DLD1 (cell line): ENCODE results near the gene CACNG1.
"Not testable (repeated sequence)": the region's sequence is repeated elsewhere in the genome, so short reads cannot be mapped to it uniquely, and the experiment has no call there.

Experiments
- in situ Hi-C: cut with HindIII; loops from 2 replicates; pipeline ENCODE4 v1.10.0; 2017; ENCODE audit warnings: low sequenced_read_pairs

Gene CACNG1

DNA sequence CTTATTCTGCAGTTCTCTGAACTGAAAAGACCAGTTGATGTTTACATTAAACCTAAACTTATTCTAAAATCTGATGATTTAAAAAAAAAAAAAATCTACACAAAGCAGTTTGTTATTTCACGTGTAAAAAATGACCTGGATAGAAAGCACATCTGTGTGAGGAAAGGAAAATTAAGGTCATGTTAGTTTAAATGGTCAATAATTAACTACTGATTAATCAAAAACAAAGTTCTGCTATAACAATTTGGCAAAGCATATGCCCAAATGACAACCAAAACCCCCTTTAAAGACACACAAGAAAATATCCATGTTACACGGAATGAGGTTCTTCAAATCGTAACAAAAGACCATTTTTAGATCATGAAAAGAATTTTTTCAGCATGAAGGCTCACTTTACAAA, 30.4 kb downstream of the CACNG1 start:
- in situ Hi-C loops = no loop called here

DNA sequence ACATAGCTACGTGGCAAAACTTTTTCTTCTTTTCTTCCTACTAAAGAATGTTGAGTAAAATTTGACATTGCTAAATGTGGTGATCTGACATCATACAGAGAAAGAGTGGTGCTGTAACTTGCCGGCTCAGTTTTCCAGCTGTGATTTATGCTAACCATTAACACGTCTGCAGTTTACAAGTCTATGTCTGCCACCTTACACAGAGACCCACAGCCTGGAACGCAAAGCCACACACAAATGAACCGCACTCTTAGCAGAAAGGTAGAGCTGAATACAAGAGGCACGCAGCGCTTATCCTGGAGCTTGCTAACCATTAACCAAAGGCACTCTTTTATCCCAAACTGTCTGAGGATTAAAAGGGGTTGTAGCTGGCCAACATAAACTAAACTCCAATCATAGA, 31.9 kb downstream of the CACNG1 start:
- in situ Hi-C loops = no loop called here

DNA sequence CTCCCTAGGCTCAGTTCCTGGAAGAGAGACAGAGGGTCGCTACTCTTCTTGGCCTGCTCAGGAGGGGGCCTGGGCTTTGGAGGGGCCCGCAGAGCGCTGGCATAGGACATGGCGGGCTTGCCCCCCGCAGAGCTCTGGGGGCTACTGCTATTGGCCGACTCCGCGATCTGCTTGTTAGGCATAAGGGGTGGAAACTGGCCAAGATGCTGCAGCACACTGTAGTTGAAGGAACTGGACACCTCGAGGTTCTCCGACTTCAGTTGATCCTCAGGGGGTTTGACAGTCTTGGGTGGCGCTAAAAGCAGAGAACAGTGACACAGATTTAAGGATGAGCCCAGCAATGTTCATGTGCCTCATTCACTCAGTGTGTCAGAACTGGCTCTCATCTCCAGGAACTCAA, 33.9 kb downstream of the CACNG1 start:
- in situ Hi-C loops = no loop called here

DNA sequence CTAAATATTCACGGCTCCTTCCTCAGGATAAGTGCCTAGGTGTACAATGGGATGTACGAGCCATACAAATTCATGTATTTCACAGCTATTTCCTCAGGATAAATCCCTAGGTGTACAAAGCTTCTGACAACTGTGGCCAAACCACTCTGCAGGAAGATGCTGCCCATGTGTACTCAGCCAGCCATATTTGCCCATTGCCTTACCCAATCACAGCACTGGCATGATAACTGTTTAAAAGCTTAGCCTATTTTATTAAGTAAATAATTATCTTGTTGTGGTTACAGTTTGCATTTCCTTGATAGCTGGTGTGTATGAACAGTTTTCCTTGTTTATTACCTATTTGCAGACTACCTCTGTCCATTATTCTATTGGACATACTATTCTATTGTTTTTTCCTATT, 35.1 kb downstream of the CACNG1 start:
- in situ Hi-C loops = no loop called here

DNA sequence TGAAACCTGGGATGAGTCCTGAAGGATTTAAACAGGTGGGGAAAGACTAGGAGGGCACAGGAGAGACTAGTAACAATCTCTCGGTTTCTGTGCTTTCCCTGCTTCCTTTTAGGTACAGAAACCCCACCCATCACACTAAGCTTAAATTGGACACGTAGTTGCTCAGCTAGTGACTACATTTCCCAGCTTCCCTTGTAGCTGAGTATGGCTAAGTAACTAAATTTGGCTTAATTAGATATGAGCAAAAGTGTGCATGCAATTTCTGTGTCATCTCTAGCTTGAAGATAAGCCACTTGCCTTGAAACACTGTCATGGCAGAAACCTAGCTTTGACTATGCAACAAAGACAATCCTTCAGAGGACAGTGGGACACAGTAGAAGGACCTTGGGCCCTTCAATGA, 36.5 kb downstream of the CACNG1 start:
- in situ Hi-C loops = no loop called here

DNA sequence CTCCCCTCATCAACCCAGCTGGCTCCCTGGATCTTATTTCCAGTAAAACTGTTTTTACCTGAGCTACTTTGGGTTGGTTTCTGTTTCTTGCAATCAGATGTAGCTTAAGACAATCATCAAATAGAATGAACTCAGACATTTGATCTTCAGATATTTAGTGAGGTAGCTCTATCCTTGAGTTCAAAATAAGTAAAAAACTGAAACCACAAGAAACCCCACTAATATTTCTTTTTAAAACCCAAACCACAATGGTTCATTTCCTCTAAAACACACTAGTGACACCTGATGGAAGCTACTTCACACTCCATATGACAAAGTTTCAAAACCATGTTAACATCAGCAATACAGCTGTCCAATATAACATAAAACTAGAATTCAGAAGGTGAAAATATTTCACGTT, 37.8 kb downstream of the CACNG1 start:
- in situ Hi-C loops = no loop called here

DNA sequence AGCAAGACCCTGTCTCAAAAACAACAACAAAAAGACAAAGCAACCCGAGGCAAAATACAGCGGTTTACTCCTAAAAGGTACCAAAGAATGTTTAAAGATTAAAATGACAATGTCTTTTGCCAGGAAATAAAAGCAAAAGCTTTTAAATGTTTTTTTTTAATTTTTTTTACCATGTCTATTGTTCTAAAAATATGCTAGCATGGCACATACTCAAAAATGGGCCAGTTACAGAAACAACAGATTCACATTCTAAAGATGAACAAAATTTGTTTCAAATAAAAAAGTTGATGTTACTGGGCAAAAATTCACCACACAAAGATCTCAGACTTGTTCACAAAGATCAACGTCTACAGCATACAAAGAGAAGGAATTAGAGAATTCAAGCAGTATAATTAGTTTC, 41.1 kb downstream of the CACNG1 start:
- in situ Hi-C loops = no loop called here

GRCh38 chr17:67088639-67089038, 44.3 kb downstream of the CACNG1 start:
- in situ Hi-C loops = no loop called here

DNA sequence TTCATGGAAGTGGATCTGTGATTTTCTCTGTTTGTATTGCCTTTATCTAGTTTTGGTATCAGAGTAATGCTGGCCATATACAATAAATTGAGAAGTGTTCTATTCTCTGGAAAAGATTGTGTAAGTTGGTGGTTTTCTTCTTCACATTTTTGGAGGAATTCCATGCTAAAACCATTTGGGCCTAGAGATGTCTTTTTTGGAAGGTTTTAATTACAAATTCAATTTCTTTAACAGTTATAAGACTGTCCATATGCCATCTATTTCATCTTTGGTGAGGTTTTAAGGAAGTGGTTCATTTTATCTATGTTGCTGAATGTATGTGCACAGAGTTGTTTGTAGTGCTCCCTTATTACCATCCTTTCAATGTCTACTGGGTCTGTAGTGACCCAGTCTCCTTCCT, 46.0 kb downstream of the CACNG1 start:
- in situ Hi-C loops = no loop called here

DNA sequence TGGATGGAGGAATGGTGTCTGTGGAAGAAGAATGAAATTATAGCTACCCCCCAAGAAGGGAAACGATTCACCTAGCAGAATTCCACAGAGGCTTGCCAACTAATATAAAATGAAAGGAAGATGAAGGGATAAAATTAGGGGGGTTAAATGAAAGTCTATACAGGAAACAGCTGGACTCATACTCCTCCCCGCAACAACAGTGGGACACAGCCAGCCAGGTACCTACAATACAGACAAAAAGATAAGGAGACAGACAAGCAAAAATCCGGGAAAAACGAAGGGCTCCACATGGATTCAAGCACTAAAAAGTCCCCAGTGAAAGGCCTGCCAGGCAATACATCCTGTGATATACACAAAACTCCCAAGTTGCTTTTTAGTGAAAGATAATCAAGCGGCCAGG, 47.9 kb downstream of the CACNG1 start:
- in situ Hi-C loops = no loop called here

GRCh38 chr17:67092710-67093109, 48.4 kb downstream of the CACNG1 start:
- in situ Hi-C loops = not testable (repeated sequence)

- in situ Hi-C loops = no loop called here
These were observed 49.0 kb downstream of the CACNG1 start for GRCh38 chr17:67093348-67093747.

- in situ Hi-C loops = not testable (repeated sequence)
These were observed 50.9 kb downstream of the CACNG1 start for GRCh38 chr17:67095291-67095690.

DNA sequence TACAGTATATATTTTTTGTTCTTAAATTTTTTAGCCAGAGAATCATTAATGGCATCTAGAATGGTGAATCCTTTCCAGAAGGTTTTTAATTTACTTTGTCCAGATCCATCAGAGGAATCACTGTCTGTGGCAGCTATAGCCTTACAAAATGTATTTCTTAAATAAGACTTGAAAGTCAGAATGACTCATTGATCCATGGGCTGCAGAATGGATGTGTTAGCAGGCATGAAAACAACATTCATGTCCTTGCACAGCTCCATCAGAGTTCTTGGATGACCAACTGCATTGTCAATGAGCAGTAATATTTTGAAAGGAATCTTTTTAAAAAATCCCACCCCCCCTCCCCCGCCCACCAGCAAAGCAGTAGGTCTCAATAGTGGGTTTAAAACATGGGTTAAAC, 51.4 kb downstream of the CACNG1 start:
- in situ Hi-C loops = no loop called here

GRCh38 chr17:67096609-67097008, 52.3 kb downstream of the CACNG1 start:
- in situ Hi-C loops = no loop called here

DNA sequence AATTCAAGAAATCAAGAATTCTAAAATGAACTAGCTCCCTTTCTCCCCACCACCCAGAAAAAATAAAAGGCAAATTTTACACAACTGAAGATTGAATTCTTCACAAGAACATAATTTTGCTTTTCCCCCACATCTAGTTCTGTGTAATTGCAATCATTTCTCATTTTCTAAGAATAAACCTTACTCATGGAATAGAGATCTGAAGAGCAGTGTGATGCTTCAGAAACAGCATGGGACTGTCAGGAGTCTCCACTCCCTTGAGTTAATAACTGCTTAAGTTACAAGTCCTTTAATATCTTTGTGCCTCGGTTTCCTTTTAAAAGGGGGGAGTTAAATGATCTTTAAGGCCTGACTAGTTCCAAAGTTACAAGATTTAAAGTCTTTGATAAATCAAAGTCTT, 53.7 kb downstream of the CACNG1 start:
- in situ Hi-C loops = no loop called here

DNA sequence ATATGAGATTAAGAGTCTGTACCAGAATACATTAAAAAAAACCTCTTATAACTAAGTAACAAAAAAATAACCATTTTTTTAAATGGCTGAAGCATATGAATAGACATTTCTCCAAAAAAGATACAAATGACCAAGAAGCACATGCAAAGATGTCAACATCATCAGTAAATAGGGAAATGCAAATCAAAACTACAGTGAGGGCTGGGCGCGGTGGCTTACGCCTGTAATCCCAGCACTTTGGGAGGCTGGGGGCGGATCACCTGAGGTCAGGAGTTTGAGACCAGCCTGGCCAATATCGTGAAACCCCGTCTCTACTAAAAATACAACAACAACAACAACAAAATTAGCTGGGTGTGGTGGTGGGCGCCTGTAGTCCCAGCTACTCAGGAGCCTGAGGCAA, 60.3 kb downstream of the CACNG1 start:
- in situ Hi-C loops = not testable (repeated sequence)

DNA sequence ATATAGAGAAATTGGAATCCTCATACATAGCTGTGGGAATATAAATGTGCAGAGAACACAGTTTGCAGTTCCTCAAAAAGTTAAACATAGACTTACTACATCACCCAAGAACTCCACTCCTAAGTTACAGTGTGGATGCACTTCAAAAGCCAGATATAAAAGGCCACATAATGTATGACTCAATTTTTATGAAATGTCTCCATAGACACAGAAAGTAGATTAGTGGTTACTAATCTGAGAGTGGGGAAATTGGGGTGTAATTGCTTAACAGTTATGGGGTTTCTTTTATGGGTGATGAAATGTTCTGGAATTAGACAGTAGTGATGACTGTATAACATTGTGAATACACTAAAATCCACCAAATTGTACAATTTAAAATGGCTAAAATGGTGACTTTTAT, 60.9 kb downstream of the CACNG1 start:
- in situ Hi-C loops = no loop called here
